GM12891 (cell line): ENCODE data around the gene GRB2.
"Not testable (repeated sequence)": the region's sequence is repeated elsewhere in the genome, so short reads cannot be mapped to it uniquely, and the experiment has no call there.

Experiments used
- DNase-seq: peaks from one replicate; pipeline ENCODE4 v3.0.0; 2011; ENCODE audit warnings: low spot score; ENCODE audit not compliant: insufficient read length
- FAIRE-seq: peaks from 2 replicates; lab custom pipeline; 2011; peaks lifted over from hg19 to GRCh38; lab: Jason Lieb, UNC
- PAX5 ChIP-seq: IDR thresholded peaks from 2 replicates; pipeline ENCODE4 v1.6.1; 2011; ENCODE audit warnings: low read length, moderate library complexity, mild to moderate bottlenecking; ENCODE audit not compliant: insufficient read depth, severe bottlenecking
- POLR2A ChIP-seq: IDR thresholded peaks from 2 replicates; pipeline ENCODE4 v1.6.1; 2011; ENCODE audit warnings: low read depth, low read length, control low read depth
- POLR2AphosphoS5 ChIP-seq: IDR thresholded peaks from 2 replicates; pipeline ENCODE4 v1.6.1; 2011; ENCODE audit warnings: low read depth, low read length, control low read depth
- POU2F2 ChIP-seq: IDR thresholded peaks from 2 replicates; pipeline ENCODE4 v1.6.1; 2011; ENCODE audit warnings: low read depth, mild to moderate bottlenecking, control low read depth, low read length, moderate library complexity
- SPI1 ChIP-seq: IDR thresholded peaks from 2 replicates; pipeline ENCODE4 v1.6.1; 2011; ENCODE audit warnings: low read depth, low read length, control low read depth
- TAF1 ChIP-seq: IDR thresholded peaks from 2 replicates; pipeline ENCODE4 v1.6.1; 2011; ENCODE audit warnings: low read depth, low read length, control low read depth

The GRB2 gene

GRCh38 chr17:75440738-75441448 lies 35.4 kb upstream of the GRB2 start:
- TF ChIP-seq POLR2A = no peak
- no peak for TF ChIP-seq PAX5
- TF ChIP-seq TAF1 = no peak
- TF ChIP-seq POLR2AphosphoS5 = no peak
- no peak for TF ChIP-seq SPI1
- no peak for TF ChIP-seq POU2F2
- no peak for DNase-seq
- no peak for FAIRE-seq

- DNase-seq = no peak
- TF ChIP-seq POU2F2 (no peak), POLR2A (no peak), SPI1 (no peak), POLR2AphosphoS5 (no peak), TAF1 (no peak)
- FAIRE-seq = no peak
These were observed 33.8 kb upstream of the GRB2 start for GRCh38 chr17:75439287-75439686.

DNA sequence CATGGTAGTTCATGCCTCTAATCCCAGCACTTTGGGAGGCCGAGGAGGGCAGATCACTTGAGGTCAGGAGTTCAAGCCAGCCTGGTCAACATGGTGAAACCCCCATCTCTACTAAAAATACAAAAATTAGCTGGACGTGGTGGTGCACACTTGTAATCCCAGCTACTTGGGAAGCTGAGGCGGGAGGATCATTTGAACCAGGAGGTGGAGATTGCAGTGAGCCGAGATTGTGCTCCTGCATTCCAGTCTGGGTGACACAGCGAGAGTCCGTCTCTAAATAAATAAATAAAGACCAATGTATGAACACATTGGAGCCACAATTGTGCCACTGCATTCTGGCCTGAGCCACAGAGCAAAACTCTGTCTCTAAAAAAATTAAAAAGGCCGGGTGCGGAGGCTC lies 31.9 kb upstream of the GRB2 start:
- FAIRE-seq, DNase-seq: not testable (repeated sequence)

GRCh38 chr17:75434433-75434832 lies 29.0 kb upstream of the GRB2 start:
- not testable (repeated sequence) for DNase-seq, FAIRE-seq

DNA sequence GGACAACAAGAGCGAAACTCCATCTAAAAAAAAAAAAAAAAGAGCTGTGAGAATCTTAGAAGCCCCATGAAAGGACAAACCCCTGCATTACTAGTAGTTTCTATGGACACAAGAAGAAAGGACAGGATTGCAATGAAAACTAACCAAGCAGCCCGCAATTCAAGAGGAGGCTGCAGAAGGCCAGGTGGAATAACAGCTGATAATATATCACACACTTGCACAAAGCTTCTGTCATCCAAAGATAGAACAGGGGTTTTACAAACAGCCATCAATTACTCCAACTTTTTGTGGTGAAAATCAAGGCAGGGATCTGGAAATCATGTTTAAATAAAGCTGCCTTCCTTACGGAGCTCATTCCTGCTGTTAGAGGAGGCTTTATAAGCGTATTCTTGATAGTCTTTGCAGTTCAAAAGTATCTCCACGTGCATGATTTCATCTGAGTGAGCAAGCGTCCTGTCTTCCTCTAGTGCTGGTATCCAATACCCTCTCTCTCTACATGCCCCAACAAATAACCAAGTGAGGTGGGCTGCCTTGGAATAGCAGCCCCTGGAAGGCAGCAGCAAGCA lies 27.8 kb upstream of the GRB2 start:
- DNase-seq (no peak), FAIRE-seq (no peak)
- TF ChIP-seq POLR2AphosphoS5 (no peak), TAF1 (no peak), SPI1 (no peak), POU2F2 (no peak), POLR2A (no peak), PAX5 (no peak)

- TF ChIP-seq PAX5 (no peak), POLR2AphosphoS5 (no peak), POU2F2 (no peak), POLR2A (no peak), SPI1 (no peak), TAF1 (no peak)
- DNase-seq = no peak
- FAIRE-seq = no peak
These were observed 24.9 kb upstream of the GRB2 start for GRCh38 chr17:75430159-75430974.

DNA sequence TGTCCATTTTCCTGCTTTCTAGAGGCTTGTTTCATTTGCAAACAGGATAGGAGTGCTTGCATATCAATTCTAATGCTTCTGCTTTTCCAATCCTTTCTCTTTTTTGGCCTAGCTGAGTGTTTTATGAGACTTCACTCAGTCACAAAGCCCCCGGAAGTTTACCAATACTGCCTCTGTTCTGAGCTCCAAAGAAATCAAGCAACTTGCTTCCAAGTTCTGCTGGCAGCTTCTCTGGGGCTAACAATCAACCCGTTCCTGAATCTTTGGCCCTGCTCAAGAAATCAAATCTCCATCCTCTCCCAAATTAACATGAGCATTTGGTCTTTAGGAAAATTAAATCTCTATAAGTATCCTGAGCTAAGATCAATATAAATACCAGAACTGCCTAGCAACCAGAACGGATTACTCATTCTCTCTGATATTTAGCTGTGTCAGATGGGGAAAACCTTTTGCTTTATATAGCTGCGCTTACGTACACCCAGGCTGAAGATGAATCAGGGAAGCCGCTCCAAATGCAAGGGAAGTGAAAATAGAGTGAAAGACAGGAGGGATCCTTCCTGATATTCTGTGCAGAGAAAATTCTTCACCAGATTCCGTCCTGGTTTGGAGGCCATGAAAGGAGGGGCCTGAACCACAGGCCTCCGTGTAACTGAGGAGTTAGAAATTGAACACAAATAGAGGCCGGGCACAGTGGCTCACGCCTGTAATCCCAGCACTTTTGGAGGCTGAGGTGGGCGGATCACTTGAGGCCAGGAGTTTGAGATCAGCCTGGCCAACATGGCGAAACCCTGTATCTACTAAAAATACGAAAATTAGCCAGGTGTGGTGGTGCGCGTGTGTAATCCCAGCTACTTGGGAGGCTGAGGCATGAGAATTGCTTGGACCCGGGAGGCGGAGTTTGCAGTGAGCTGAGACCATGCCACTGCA lies 23.3 kb upstream of the GRB2 start:
- no peak for DNase-seq
- TF ChIP-seq TAF1 (no peak), PAX5 (no peak), POLR2A (no peak), POU2F2 (no peak), SPI1 (peak; percentile 54; the same call in 1 of the 2 replicates), POLR2AphosphoS5 (no peak)

DNA sequence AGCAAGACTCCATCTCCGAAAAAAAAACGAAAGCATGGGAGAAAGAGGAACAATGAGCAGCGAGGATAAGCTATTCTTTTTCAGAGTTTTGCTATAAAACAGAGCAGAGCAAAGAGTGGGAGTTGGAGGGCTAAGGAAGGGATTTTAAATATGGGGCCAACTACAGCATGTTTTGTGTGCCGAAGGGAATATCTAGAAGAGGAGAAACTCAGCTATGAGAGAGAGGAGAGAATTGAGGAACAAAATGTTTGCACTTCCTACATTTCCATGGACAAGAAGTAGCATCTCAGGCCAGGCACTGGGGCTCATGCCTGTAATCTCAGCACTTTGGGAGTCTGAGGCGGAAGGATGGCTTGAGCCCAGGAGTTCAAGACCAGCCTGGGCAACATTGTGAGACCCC lies 13.1 kb upstream of the GRB2 start:
- DNase-seq (no peak), FAIRE-seq (no peak)
- TF ChIP-seq POLR2A (no peak), TAF1 (no peak), POU2F2 (no peak)

More for the DNA sequence above, 23.3 kb upstream of the GRB2 start:
- FAIRE-seq = no peak

DNA sequence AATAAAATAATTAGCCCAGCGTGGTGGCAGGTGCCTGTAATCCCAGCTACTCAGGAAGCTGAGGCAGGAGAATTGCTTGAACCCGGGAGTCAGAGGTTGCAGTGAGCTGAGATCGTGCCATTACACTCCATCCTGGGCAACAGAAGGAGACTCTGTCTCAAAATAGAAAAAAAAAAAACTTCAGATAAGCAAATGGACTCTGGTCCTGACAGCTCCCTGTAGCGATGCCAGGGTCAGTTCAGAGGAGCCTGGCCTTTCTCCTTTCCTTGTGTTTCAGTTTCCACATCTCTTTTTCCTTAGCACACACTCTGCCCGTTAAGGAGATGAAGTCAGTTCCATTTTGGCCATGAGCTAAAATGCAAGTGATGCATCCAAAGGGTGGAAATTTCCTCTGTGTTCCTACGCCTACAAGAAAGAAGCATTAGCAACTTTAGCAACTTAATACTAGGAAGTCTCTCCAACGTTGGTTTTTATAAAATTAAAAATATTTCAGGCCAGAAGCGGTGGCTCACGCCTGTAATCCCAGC lies 11.6 kb upstream of the GRB2 start:
- TF ChIP-seq SPI1 = no peak
- TF ChIP-seq TAF1 = no peak
- TF ChIP-seq POLR2AphosphoS5 = no peak
- no peak for DNase-seq
- FAIRE-seq = no peak

DNA sequence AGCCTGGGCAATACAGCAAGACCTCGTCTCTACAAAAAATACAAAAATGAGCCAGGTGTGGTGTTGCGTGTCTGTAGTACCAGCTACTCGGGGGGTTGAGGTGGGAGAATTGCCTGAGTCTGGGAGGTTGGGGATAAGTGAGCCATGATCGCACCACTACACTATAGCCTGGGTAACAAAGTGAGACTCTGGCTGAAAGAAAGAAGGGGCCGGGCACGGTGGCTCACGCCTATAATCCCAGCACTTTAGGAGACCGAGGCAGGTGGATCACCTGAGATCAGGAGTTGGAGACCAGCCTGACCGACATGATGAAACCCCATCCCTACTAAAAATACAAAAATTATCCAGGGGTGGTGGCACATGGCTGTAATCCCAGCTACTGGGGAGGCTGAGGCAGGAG lies 10.5 kb upstream of the GRB2 start:
- no peak for FAIRE-seq
- TF ChIP-seq TAF1 (no peak), POU2F2 (no peak), SPI1 (no peak), POLR2AphosphoS5 (no peak)
- DNase-seq = no peak
